HEK293T (cell line): ENCODE data around the gene ABTB1.

ENCODE experiments used
- HDGF ChIP-seq: fragments of 450-650 bp; IDR thresholded peaks from 2 replicates; pipeline ENCODE4 v1.6.1; 2017; ENCODE audit warnings: antibody characterized with exemption, borderline replicate concordance
- PKNOX1 ChIP-seq: fragments of 450-650 bp; IDR thresholded peaks from 2 replicates; pipeline ENCODE4 v1.6.1; 2016

GRCh38 chr3:127702151-127702578, 29.4 kb downstream of the ABTB1 start:
- TF ChIP-seq PKNOX1: no peak
- TF ChIP-seq HDGF: no peak
